Caco-2 (cell line): Measurements from ENCODE around the gene PTPRN2. TPM values are rescaled to one million over a fixed set of nuclear protein-coding genes. Genes with fewer than 3 reads are reported as not detected.

Experiments
- BruUV-seq: library from RNA; stranded (reverse); fragments of 400-500 nt; replicated peaks from 2 replicates; lab custom pipeline; 2021; lab: Mats Ljungman, UMichigan
- CTCF ChIA-PET: fragments of 300-600 bp; sonication (Branson Sonifier 250); formaldehyde crosslinking; loops from one replicate; lab custom pipeline; 2022; ENCODE audit warnings: antibody characterized with exemption; lab: Charles Lee
- POLR2A ChIA-PET: fragments of 300-600 bp; sonication (Branson Sonifier 250); formaldehyde crosslinking; loops from one replicate; lab custom pipeline; 2022; ENCODE audit warnings: antibody characterized with exemption; lab: Charles Lee
- DNase-seq, 2 experiments: peaks; one replicate each; pipeline versions ENCODE4 v3.0.0 to v3.0.0-alpha.2; 2020 to 2022
- H3K27me3 ChIP-seq: replicated peaks from 2 replicates; pipeline ENCODE4 v1.6.0; 2011; ENCODE audit warnings: low read length; ENCODE audit not compliant: control insufficient read depth, insufficient read depth
- H3K36me3 ChIP-seq: 2 replicates; pipeline ENCODE4 v1.5.1; 2011; ENCODE audit warnings: low read length; ENCODE audit not compliant: control insufficient read depth, insufficient read depth
- H3K4me1 ChIP-seq: fragments of 250-450 bp; sonication (Bioruptor Pico); 2 replicates; pipeline ENCODE4 v1.5.1; 2020; ENCODE audit warnings: mild to moderate bottlenecking
- H3K4me3 ChIP-seq: 2 replicates; pipeline ENCODE4 v1.5.1; 2011; ENCODE audit warnings: low read depth, mild to moderate bottlenecking, control low read depth, low read length
- H3K9me3 ChIP-seq: fragments of 250-450 bp; sonication (Bioruptor Pico); 2 replicates; pipeline ENCODE4 v1.5.1; 2020; ENCODE audit warnings: mild to moderate bottlenecking, moderate library complexity
- H3K27ac Mint-ChIP-seq: one replicate; pipeline ENCODE4 v1.8.0; 2022; ENCODE audit warnings: mixed read lengths; ENCODE audit not compliant: unreplicated experiment
- H3K27me3 Mint-ChIP-seq: one replicate; pipeline ENCODE4 v1.8.0; 2022; ENCODE audit warnings: mixed read lengths; ENCODE audit not compliant: insufficient read depth, unreplicated experiment
- H3K36me3 Mint-ChIP-seq: one replicate; pipeline ENCODE4 v1.8.0; 2022; ENCODE audit warnings: mild to moderate bottlenecking, mixed read lengths; ENCODE audit not compliant: insufficient read depth, unreplicated experiment
- H3K4me1 Mint-ChIP-seq: one replicate; pipeline ENCODE4 v1.8.0; 2022; ENCODE audit warnings: low read depth, mixed read lengths; ENCODE audit not compliant: unreplicated experiment
- H3K4me3 Mint-ChIP-seq: one replicate; pipeline ENCODE4 v1.8.0; 2022; ENCODE audit warnings: mild to moderate bottlenecking, moderate library complexity, mixed read lengths; ENCODE audit not compliant: unreplicated experiment
- H3K9me3 Mint-ChIP-seq: one replicate; pipeline ENCODE4 v1.8.0; 2022; ENCODE audit warnings: mixed read lengths; ENCODE audit not compliant: unreplicated experiment
- intact Hi-C: fragments of 100-400 bp; cut with micrococcal nuclease; formaldehyde crosslinking; loops from one replicate; pipeline ENCODE4 v1.10.0; 2022; ENCODE audit not compliant: unreplicated experiment
- total RNA-seq: library from RNA; stranded (reverse); gene quantifications from 2 replicates; pipeline ENCODE4 v1.2.3, GENCODE V29; 2022
- TF ChIP-seq, protein P1 (sequence below), 2 experiments: fragments of 200-600 bp in 1 of 2; IDR thresholded peaks; 1 replicate in 1 of 2; 2 replicates in 1 of 2; pipeline versions ENCODE4 v1.5.1 to v1.8.0; 2011 to 2022; ENCODE audit warnings: antibody characterized with exemption in 1 of 2, control low read depth in 1 of 2, inconsistent platforms in 1 of 2, low read depth in 1 of 2, low read length in 1 of 2, mild to moderate bottlenecking in 1 of 2, moderate library complexity in 1 of 2; ENCODE audit not compliant: insufficient read depth in 1 of 2, severe bottlenecking in 1 of 2, unreplicated experiment in 1 of 2

PTPRN2 gene
- total RNA-seq, 1 experiment from 2014 or later: 1.4 TPM

DNA sequence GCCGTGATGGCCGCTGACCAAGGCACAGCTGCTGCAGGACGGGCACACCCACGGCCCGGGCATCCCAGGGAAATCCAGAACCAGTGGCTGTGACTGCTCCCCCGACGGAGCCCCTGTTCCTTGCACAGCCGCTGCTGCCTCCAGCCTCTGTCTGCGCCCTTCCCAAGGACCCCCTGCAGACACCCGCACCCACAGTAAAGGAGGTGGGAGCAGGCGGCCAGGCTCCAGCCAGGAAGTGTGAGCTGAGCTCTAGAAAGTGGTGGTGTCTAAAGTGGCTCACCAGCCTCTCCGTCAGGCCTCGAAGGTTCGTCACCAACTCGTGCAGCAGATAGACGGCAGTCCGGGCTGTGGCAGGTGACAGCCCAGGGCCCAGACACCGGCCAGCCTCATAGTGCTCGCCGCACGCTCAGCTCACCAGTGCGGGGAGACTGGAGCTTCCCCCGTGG, 944.1 kb downstream of the PTPRN2 start:
- ChIA-PET CTCF (no interaction called here), POLR2A (no interaction called here)
- no peaks in the 10 kb centered on the region for H3K27me3 Mint-ChIP-seq
- Histone ChIP-seq H3K27me3 (no peaks in the 10 kb centered on the region; the same call in 1 of the 2 replicates), H3K4me1 (no peaks in the 10 kb centered on the region), H3K4me3 (no peak overlapping the region), H3K36me3 (no peaks in the 10 kb centered on the region), H3K9me3 (peaks cover 12% of the 10 kb centered on the region)
- peaks cover 23% of the 10 kb centered on the region for H3K9me3 Mint-ChIP-seq
- TF ChIP-seq, protein P1, sequence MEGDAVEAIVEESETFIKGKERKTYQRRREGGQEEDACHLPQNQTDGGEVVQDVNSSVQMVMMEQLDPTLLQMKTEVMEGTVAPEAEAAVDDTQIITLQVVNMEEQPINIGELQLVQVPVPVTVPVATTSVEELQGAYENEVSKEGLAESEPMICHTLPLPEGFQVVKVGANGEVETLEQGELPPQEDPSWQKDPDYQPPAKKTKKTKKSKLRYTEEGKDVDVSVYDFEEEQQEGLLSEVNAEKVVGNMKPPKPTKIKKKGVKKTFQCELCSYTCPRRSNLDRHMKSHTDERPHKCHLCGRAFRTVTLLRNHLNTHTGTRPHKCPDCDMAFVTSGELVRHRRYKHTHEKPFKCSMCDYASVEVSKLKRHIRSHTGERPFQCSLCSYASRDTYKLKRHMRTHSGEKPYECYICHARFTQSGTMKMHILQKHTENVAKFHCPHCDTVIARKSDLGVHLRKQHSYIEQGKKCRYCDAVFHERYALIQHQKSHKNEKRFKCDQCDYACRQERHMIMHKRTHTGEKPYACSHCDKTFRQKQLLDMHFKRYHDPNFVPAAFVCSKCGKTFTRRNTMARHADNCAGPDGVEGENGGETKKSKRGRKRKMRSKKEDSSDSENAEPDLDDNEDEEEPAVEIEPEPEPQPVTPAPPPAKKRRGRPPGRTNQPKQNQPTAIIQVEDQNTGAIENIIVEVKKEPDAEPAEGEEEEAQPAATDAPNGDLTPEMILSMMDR (IDR thresholded peaks at IDR 0.05; ENCODE audit: insufficient read depth in 1 of 2, low read depth in 1 of 2, low read length in 1 of 2, severe bottlenecking in 1 of 2, unreplicated experiment in 1 of 2): no peak
- DNase-seq: no peak
- no peak overlapping the region for H3K27ac Mint-ChIP-seq
- intact Hi-C loops: no loop called here
- BruUV-seq: no TSS peak
- no peaks in the 10 kb centered on the region for H3K4me1 Mint-ChIP-seq
- no peaks in the 10 kb centered on the region for H3K36me3 Mint-ChIP-seq
- H3K4me3 Mint-ChIP-seq: no peak overlapping the region

DNA sequence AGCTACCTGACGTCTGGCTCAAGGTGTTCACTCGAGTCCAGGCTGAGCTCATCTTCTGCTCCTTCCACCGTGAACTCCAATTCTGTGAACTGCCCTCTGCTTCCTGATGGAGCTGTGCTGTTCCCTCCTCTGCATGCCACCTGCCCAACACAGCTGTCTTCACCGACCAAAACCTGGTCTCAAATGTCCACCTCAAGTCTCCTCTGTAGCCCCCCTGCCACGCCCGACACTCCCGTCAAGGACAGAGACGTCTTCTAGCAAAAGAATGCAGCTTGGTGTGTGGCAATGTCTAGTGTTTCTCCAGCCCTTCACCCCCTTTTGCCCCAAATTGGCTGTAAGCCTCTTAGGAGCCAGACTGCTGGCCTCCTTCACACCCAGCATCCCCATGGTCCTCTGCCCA, 945.8 kb downstream of the PTPRN2 start:
- Mint-ChIP-seq H3K27me3 (no peaks in the 10 kb centered on the region), H3K27ac (no peak overlapping the region), H3K4me3 (no peak overlapping the region), H3K36me3 (no peaks in the 10 kb centered on the region), H3K9me3 (peaks cover 23% of the 10 kb centered on the region), H3K4me1 (no peaks in the 10 kb centered on the region)
- no TSS peak for BruUV-seq
- intact Hi-C loops: no loop called here
- H3K27me3 ChIP-seq: no peaks in the 10 kb centered on the region; the same call in 1 of the 2 replicates
- DNase-seq: no peak
- peaks cover 12% of the 10 kb centered on the region for H3K9me3 ChIP-seq
- H3K4me1 ChIP-seq: no peaks in the 10 kb centered on the region
- no peak overlapping the region for H3K4me3 ChIP-seq
- no peaks in the 10 kb centered on the region for H3K36me3 ChIP-seq
- ChIA-PET CTCF (no interaction called here), POLR2A (no interaction called here)
- TF ChIP-seq, protein P1 (IDR thresholded peaks at IDR 0.05; ENCODE audit: insufficient read depth in 1 of 2, low read depth in 1 of 2, low read length in 1 of 2, severe bottlenecking in 1 of 2, unreplicated experiment in 1 of 2): no peak

DNA sequence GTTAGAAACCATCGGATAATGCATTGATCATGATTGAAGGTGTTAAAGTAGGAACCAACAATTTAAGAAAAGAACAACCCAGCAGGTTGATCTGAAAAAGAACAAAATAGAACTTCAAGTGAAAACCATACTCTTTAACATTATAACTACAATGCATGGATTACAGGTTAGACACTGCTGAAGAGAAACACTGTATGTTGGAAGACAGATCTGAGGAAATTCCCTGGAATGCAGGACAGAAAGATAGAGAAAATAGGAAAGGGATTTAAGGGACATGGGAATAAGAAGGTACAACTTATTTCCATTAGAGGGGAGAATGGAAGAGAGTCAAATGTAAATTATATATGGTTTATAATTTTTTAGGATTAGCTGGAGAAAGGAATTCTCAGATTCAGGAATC, 947.5 kb downstream of the PTPRN2 start:
- Mint-ChIP-seq H3K4me1 (no peaks in the 10 kb centered on the region), H3K27ac (no peak overlapping the region), H3K4me3 (no peak overlapping the region), H3K36me3 (no peaks in the 10 kb centered on the region), H3K27me3 (peaks cover 3% of the 10 kb centered on the region), H3K9me3 (peaks cover 23% of the 10 kb centered on the region)
- no TSS peak for BruUV-seq
- ChIA-PET CTCF (no interaction called here), POLR2A (no interaction called here)
- intact Hi-C loops: no loop called here
- Histone ChIP-seq H3K36me3 (no peaks in the 10 kb centered on the region), H3K4me3 (no peak overlapping the region), H3K4me1 (no peaks in the 10 kb centered on the region), H3K9me3 (peaks cover 12% of the 10 kb centered on the region), H3K27me3 (no peaks in the 10 kb centered on the region; the same call in 1 of the 2 replicates)
- TF ChIP-seq, protein P1 (IDR thresholded peaks at IDR 0.05; ENCODE audit: insufficient read depth in 1 of 2, low read depth in 1 of 2, low read length in 1 of 2, severe bottlenecking in 1 of 2, unreplicated experiment in 1 of 2): no peak
- no peak for DNase-seq
